Right kidney (tissue), 1 donor: ENCODE results near the gene NFATC2IP.
A peak's percentile ranks its signal among the peaks of the same experiment; 100 is the strongest.
"Not testable (repeated sequence)": the region's sequence is repeated elsewhere in the genome, so short reads cannot be mapped to it uniquely, and the experiment has no call there.

Source experiments
- DNase-seq: peaks from one replicate; pipeline ENCODE4 v3.0.0-alpha.2; 2016

NFATC2IP gene

DNA sequence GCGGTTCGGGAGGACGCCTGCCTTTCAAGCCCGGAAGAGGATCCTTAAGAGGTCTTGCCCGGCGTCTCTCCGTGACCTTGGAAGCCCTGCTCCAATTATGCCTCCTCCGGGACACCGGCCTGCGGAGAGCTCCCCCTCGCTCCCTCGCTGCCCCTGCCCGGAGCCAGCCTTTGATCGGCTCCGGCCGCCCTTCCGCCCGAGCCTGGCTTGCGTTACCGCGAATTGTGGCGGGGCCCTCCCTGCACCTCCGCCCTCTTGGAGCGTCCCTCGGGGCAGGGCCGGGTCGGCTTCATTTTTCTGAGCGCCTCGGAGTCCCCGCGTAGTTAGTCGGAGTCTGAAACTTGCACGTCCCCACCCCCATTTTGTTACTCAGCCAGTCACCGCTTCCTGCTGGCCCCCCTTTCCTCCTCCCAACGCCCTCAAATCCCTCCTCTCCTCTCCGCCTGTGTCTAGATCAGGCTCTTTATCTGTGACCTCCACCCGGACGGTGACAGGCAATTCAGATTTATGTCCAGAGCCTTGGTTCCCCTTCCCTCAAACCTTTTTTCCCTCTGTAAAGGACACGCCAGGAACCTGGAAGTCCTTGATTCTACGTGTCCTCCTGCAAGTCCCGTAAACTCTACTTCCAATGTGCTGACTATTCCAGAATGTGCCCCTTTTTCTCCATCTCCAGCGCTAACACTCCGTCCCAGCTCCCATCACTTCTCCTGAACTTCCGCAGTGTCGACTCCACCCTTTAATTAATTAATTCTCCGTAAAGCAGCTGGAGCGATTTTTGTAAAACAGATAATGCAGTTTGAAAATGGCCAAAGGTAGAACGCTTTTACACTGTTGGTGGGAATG is 25.1 kb upstream of the NFATC2IP start:
- DNase-seq = peak; percentile 98

DNA sequence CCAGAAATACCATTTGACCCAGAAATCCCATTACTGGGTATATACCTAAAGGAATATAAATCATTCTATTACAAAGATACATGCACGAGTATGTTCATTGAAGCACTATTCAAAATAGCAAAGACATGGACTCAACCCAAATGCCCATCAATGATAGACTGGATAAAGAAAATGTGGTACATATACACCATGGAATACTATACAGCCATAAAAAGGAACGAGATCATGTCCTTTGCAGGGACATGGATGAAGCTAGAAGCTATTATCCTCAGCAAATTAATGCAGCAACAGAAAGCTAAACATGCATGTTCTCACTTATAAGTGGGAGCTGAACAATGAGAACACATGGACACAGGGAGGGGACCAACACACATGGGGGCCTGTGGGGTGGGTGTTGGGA is 24.5 kb upstream of the NFATC2IP start:
- not testable (repeated sequence) for DNase-seq

DNA sequence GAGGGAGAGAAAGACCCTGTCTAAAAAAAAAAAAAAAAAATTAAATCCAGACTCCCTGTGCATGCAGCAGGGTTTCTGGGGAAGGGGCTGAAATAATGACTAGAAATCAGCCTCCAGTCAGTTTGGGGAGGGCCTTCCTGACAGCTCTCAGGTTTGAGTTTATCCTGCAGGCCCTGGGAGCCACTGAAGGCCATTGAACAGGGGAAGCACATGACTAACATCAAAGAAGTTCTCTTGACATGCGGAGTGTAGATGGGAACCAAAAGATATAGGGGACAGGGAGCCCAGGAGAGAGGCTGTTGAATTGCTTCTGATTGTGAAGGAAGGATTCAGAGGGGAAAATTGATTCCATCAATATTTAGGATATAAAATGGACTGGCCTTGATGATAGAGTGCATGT is 22.9 kb upstream of the NFATC2IP start:
- no peak for DNase-seq

DNA sequence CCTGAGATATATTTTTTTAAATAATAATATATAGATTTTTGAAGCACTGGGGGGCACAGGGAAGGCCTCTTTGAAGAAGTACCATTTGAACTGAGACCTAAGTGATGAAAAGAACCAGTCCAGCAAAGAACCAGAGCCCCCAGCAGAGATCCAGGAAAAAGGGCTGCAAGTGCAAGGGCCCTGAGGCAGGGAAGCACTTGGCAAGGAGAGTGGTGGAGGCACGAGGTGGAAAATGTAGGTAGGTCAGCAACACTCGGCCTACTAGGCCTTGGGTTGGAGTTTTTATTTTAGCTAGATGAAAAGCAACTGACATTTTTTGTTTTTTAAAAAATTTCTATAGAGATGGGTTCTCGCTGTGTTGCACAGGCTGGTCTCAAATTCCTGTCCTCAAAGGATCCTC is 20.5 kb upstream of the NFATC2IP start:
- no peak for DNase-seq

DNA sequence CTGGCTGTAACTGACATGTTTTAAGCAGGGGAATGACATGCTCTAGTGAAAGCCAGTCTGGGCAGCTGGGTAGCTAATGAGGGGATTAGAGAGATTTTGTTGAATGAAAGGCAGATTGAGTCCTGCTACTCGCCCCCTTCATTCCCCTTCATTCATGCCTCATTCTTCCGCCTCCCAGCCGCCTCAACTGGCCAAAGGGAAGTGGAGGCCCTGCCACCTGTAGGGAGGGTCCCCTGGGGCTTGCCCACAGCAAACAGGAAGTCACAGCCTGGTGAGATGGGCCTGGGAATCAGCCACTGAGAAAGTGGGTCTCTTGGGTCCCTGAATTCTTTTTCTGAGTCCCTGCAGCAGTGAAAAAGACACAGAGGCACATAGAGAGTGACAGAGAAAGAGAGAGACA is 20.1 kb upstream of the NFATC2IP start:
- no peak for DNase-seq

DNA sequence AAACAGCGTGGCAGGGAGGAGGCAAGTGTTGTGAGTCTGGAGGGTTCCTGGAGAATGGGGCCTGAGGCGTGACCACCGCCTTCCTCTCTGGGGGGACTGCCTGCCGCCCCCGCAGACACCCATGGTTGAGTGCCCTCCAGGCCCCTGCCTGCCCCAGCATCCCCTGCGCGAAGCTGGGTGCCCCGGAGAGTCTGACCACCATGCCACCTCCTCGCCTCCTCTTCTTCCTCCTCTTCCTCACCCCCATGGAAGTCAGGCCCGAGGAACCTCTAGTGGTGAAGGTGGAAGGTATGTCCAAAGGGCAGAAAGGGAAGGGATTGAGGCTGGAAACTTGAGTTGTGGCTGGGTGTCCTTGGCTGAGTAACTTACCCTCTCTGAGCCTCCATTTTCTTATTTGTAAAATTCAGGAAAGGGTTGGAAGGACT is 18.9 kb upstream of the NFATC2IP start, which contains the start of gene CD19:
CD19 (plus strand) TSS at position 171 of the 425 bp plus-strand sequence; CDS start at position 201, 30 bp downstream.
- no peak for DNase-seq

DNA sequence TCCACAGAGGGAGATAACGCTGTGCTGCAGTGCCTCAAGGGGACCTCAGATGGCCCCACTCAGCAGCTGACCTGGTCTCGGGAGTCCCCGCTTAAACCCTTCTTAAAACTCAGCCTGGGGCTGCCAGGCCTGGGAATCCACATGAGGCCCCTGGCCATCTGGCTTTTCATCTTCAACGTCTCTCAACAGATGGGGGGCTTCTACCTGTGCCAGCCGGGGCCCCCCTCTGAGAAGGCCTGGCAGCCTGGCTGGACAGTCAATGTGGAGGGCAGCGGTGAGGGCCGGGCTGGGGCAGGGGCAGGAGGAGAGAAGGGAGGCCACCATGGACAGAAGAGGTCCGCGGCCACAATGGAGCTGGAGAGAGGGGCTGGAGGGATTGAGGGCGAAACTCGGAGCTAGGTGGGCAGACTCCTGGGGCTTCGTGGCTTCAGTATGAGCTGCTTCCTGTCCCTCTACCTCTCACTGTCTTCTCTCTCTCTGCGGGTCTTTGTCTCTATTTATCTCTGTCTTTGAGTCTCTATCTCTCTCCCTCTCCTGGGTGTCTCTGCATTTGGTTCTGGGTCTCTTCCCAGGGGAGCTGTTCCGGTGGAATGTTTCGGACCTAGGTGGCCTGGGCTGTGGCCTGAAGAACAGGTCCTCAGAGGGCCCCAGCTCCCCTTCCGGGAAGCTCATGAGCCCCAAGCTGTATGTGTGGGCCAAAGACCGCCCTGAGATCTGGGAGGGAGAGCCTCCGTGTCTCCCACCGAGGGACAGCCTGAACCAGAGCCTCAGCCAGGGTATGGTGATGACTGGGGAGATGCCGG is 18.2 kb upstream of the NFATC2IP start:
- DNase-seq = no peak

DNA sequence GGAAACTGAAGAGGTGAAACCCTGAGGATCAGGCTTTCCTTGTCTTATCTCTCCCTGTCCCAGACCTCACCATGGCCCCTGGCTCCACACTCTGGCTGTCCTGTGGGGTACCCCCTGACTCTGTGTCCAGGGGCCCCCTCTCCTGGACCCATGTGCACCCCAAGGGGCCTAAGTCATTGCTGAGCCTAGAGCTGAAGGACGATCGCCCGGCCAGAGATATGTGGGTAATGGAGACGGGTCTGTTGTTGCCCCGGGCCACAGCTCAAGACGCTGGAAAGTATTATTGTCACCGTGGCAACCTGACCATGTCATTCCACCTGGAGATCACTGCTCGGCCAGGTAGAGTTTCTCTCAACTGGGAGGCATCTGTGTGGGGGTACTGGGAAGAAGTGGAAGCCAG is 17.6 kb upstream of the NFATC2IP start:
- no peak for DNase-seq

DNA sequence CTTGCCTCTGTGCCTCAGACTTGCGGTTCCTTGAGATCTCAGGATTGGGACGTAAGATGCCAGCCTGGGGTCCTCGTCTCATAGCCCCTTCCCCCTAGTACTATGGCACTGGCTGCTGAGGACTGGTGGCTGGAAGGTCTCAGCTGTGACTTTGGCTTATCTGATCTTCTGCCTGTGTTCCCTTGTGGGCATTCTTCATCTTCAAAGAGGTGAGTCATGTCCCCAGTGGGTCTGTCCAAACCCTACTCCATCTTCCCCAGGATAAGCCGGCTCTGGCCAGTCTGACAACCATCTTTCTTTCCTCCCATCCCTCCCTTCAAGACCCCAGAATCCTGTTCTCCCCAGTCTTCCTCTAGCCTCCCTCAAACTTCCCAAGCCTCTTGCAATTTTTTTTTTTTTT is 15.4 kb upstream of the NFATC2IP start:
- DNase-seq = no peak

DNA sequence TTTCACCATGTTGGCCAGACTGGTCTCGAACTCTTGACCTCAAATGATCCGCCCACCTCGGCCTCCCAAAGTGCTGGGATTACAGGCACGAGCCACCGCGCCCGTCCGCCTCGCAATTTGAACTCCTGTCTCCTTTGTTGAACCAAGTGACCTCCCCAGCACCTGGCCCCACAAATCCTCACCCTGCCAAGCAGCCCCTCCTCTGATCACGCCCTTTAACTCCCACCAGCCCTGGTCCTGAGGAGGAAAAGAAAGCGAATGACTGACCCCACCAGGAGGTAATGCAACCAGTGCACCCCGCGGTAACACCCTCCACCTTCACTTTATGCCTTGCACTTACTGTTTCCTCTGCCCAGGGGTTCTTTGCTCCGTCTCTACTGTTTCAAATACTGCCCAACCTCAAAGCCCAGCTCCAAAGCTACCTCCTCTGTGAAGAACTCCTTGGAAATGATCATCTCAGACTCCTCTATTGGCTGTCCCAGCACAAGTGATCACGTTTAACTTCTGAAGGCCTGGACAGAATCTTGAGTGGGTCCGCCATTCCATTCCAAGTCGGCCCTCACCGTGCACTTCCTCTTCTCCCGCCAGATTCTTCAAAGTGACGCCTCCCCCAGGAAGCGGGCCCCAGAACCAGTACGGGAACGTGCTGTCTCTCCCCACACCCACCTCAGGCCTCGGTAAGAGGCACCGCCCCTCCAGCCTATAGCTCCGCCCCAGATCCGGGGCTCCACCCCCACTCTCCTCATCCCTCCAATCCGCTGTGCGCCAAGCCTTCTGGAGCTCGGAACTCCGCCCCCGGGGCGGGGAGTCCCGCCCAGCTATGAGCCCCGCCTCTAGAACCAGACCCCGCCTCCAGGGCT is 14.6 kb upstream of the NFATC2IP start:
- DNase-seq = peak; percentile 50

DNA sequence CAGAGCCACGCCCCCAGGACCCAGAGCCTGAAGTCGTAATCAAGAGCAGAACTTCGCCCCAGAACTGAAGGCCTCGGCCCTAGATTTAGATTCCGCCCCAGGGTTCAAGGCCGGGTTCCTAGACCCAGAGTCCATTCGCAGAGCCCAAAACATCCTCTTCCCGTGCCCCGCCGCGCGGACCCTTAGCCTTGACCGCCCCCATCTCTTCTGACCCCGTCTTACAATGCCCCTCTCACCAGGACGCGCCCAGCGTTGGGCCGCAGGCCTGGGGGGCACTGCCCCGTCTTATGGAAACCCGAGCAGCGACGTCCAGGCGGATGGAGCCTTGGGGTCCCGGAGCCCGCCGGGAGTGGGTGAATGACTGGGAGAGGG is 14.0 kb upstream of the NFATC2IP start:
- no peak for DNase-seq

DNA sequence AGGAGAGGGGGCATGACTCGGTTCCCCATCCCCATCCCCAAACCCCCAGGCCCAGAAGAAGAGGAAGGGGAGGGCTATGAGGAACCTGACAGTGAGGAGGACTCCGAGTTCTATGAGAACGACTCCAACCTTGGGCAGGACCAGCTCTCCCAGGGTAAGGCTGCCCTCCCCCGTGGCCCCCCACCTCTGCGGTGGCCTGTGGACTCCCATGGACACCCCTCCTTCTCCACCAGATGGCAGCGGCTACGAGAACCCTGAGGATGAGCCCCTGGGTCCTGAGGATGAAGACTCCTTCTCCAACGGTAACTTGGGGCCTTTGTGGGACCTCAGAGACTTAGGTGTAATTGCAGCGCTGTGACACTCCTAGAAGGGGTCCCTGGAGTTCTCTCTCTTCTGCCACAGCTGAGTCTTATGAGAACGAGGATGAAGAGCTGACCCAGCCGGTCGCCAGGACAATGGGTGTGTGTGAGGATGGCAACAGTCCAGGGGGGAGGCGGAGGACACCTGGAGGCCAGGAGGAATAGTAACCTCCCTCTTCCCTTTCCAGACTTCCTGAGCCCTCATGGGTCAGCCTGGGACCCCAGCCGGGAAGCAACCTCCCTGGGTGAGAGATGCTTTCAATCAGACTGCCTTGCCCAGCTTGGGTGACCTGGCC is 13.4 kb upstream of the NFATC2IP start:
- no peak for DNase-seq

DNA sequence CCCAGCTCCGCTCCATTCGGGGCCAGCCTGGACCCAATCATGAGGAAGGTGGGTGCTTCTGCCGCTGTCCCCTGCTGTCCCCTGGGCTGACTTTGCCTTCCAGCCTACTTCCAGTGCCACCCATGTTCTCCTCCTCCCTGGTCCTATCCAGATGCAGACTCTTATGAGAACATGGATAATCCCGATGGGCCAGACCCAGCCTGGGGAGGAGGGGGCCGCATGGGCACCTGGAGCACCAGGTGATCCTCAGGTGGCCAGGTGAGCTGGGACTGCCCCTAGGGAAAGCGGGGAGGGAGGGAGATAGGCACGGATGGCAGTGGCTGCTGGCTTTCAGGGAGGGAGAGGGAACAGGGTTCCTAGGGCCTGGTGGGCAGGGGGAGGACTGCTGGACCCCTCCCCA is 12.0 kb upstream of the NFATC2IP start:
- no peak for DNase-seq

DNA sequence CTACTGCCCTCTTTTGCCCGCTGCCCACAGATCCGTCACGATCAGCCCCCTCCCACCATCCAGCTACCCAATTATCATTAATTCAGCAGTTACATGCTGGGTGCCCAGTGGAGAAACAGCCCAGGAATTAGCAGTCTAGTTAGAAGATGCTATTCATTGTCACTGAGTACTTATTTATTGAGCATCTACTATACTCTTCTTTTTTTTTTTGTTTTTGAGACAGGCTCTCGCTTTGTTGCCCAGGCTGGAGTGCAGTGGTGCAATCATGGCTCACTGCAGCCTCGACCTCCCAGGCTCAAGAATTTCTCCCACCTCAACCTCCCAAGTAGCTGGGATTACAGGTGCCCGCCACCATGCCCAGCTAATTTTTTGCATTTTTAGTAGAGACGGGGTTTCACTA is 10.9 kb upstream of the NFATC2IP start:
- not testable (repeated sequence) for DNase-seq

DNA sequence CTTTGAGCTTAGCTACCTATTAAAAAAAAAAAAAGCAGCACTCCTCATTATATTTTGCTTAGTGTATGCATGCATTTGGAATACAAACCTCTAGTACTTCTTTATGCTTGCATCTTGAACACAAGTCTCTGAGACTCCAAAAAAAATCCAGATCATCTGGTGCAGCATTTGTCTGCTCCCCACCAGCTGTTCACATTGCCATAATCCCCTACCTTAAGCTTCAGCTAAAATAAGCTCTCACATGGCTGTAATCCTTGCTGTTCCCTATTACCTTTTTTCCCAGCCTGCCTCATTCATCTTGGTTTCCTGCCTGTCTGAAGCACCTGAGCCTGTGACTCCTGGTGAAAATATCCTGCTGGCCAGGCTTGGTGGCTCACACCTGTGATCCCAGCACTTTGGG is 7.5 kb upstream of the NFATC2IP start:
- DNase-seq = no peak

DNA sequence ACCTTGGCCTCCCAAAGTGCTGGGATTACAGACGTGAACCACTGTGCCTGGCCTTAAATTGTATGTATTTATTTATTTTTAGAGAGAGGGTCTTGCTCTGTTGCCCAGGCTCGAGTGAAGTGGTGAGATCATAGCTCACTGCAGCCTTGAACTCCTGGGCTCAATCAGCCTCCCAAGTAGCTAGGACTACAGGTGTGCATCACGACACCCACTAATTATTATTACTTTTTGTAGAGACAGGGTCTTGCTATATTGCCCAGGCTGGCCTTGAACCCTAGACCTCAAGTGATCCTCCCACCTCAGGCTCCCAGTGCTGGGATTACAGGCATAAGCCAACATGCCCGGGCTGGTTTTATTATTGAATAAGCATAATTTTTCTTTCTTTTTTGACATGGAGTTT is 4.1 kb upstream of the NFATC2IP start:
- no peak for DNase-seq

DNA sequence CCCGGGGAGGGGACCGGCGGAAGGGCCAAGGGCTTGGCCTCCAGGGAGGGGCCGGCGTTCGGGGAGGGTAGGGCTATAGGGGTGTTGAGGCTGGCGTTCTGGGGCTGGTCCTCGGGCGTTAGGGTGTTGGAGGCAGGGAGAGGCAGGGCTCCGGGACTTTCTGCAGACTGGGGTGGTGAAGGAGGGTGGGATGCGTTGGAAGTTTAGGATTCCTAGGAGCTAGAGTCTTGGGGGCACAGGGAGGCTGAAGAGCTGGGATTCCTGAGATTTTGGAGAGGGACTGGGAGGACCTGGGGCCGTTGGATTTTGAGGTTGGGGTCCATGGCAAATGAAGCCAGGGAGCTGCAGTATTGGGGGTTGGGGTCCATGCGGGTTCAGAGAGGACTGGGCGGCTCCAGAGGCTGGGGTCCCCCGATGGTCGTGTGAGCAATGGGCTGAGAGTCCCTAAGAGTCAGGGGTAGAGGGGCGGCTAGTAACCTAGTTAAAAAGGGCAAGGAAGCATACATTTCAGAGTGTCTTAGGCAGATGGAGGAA is 740 bp downstream of the NFATC2IP start:
- DNase-seq = no peak

DNA sequence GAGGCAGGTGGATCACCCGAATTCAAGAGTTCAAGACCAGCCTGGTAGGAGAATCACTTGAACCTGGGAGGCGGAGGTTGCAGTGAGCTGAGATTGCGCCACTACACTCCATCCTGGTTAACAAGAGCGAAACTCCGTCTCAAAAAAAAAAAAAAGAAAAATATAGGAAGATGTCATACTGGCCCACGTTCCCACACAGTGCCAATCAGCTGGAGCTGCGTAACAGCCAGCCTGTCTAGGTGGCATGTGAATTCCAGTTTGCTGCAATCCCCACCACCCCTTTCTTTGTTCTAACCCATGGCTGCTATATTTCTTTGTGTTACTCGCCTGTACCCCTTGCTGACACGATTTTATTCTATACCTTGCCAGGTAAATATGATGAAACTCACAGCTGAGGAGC is 7.5 kb downstream of the NFATC2IP start:
- DNase-seq = no peak

DNA sequence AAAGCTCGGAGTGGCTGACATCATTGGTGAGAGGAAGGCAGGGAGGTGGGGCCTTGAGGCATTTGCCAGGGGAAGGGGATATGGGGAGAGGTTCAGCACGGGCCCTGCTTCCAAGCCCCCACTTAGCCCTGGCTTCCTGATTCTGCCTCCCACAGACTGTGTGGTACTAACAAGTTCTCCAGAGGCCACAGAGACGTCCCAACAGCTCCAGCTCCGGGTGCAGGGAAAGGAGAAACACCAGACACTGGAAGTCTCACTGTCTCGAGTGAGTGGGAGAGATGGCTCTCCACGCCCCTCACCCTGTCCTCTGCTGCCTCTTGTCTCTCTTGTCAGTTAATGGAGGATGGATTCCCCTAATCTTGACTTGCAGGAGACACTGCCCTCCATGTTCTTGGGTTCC is 8.1 kb downstream of the NFATC2IP start:
- DNase-seq = no peak

DNA sequence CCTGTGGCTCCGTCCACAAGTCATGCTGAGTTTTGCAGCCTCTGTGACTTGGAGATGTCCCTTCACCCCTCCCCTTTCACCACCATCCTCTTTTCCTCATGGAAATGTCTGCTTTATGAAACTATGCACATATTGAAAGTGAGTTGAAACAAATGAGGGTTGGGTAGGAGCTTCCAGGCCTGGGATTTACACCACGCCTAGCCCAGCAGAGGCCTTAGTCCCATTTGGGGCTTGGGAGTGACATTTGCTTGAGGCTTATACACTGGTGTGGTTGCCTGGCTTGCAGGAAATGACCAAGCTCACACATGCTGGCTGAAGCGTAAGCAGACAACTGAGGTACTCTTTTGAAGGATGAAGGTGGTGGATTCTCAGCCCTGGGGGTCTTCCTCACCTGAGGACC is 13.3 kb downstream of the NFATC2IP start:
- DNase-seq = no peak

DNA sequence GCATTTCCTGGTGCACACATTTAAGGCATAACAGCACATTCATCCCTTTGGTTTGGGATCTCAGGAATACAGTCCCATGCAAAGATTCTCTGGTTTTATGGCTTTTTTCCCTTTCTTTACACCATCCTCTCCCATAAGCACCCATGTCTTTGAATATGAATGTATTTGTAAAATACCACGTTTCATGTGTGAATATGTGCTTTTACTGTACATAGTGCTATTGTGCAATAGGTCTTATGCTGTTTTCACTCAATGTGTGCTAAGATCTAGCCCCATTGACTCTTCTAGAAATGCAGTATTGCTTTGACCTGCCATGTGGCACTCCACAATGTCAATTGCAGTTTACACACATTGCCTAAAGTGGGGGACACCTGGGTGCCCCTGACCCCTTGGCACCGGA is 13.8 kb downstream of the NFATC2IP start:
- no peak for DNase-seq

DNA sequence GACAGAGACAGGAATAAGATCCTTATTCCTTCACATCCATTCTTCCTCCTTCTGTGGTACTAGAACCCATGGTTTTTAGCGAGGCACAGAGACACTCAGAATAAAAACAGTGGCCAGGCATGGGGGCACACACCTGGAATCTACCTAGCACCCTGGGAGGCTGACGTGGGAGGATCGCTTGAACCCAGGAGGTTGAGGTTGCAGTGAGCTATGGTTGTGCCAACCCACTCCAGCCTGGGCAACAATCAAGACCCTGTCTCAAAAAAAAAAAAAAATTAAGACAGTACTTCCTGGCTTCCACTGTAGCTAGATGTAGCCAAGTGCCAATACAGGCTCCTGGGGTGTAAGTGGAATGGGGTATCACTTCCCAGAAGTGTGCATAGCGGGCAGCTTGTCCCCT is 16.4 kb downstream of the NFATC2IP start:
- no peak for DNase-seq
